K562 (cell line): ENCODE measurements around the gene ARHGAP28. TPM values are rescaled to one million over a fixed set of nuclear protein-coding genes. Genes with fewer than 3 reads are reported as not detected.

ENCODE experiments used
- ATAC-seq: fragments of 200-7000 bp; cut with Tn5 transposase; 3 replicates; pipeline ENCODE4 v1.9.1; 2020; ENCODE audit warnings: moderate library complexity
- BruUV-seq: library from RNA; stranded (reverse); fragments of 400-500 nt; replicated peaks from 2 replicates; lab custom pipeline; 2021; lab: Mats Ljungman, UMichigan
- CTCF ChIA-PET: fragments of 300-600 bp; formaldehyde crosslinking; extraction: SDS; loops from one replicate; lab custom pipeline; 2021; ENCODE audit warnings: low intra/inter-chr PET ratio; lab: Yijun Ruan, JAX
- POLR2A ChIA-PET: fragments of 300-600, 350-650 bp; sonication (Branson Sonifier 250); formaldehyde crosslinking; extraction: SDS; loops from one replicate; lab custom pipeline; 2021; ENCODE audit warnings: antibody characterized with exemption, inconsistent platforms; lab: Yijun Ruan, JAX
- DNase-seq, 4 experiments: peaks; one replicate each; pipeline versions ENCODE4 v3.0.0 to v3.0.0-alpha.2; 2011 to 2018; ENCODE audit warnings: low spot score in 3 of 4, mixed read lengths in 3 of 4; ENCODE audit errors: extremely low read depth in 1 of 4
- FAIRE-seq: peaks from 2 replicates; lab custom pipeline; 2011; peaks lifted over from hg19 to GRCh38; lab: Jason Lieb, UNC
- H2AFZ ChIP-seq: 2 replicates; pipeline ENCODE4 v1.6.0; 2011; ENCODE audit warnings: low read depth, low read length, control low read depth, inconsistent platforms
- H3K27ac ChIP-seq: fragments of 200-600 bp; 3 replicates; pipeline ENCODE4 v1.8.0; 2011; ENCODE audit warnings: low read depth, mild to moderate bottlenecking, control low read depth, inconsistent platforms, low read length, moderate library complexity, mixed read lengths; ENCODE audit errors: extremely low read depth
- H3K27me3 ChIP-seq, 2 experiments: fragments of 300-600 bp in 1 of 2; 2 replicates in 1 of 2; 3 replicates in 1 of 2; pipeline versions ENCODE4 v1.6.0 to v1.8.0; 2011; ENCODE audit warnings: inconsistent platforms in 2 of 2, low read length in 2 of 2, mild to moderate bottlenecking in 1 of 2, mixed read lengths in 1 of 2, moderate library complexity in 1 of 2; ENCODE audit not compliant: control insufficient read depth in 2 of 2, insufficient read depth in 2 of 2
- H3K36me3 ChIP-seq: fragments of 300-600 bp; 3 replicates; pipeline ENCODE4 v1.8.0; 2011; ENCODE audit warnings: mild to moderate bottlenecking, low read length, inconsistent platforms; ENCODE audit not compliant: control insufficient read depth, insufficient read depth
- H3K4me1 ChIP-seq, 2 experiments: fragments of 200-600 bp in 1 of 2; replicated peaks in 1 of 2; 2 replicates in 1 of 2; 3 replicates in 1 of 2; pipeline versions ENCODE4 v1.5.1 to v1.8.0; 2011; ENCODE audit warnings: inconsistent platforms in 2 of 2, low read length in 2 of 2, mild to moderate bottlenecking in 1 of 2, mixed read lengths in 1 of 2, moderate library complexity in 1 of 2; ENCODE audit not compliant: control insufficient read depth in 2 of 2, insufficient read depth in 2 of 2
- H3K4me2 ChIP-seq: 2 replicates; pipeline ENCODE4 v1.6.1; 2011; ENCODE audit warnings: low read length, control low read depth, inconsistent platforms, mixed read lengths; ENCODE audit not compliant: insufficient read depth
- H3K4me3 ChIP-seq: fragments of 200-600 bp; sonication (generic), shearing (Covaris generic); 2 replicates; pipeline ENCODE4 v1.5.1; 2016; ENCODE audit warnings: control low read depth, inconsistent platforms
- H3K79me2 ChIP-seq: fragments of 200-600 bp; 3 replicates; pipeline ENCODE4 v1.8.0; 2011; ENCODE audit warnings: low read length, inconsistent platforms; ENCODE audit not compliant: control insufficient read depth, insufficient read depth
- H3K9ac ChIP-seq, 2 experiments: 2 replicates each; pipeline versions ENCODE4 v1.6.0 to v1.6.1; 2011; ENCODE audit warnings: low read depth in 2 of 2, low read length in 2 of 2, control low read depth in 1 of 2, inconsistent platforms in 1 of 2, mild to moderate bottlenecking in 1 of 2, mixed read lengths in 1 of 2; ENCODE audit not compliant: insufficient read depth in 1 of 2
- H3K9me1 ChIP-seq: one replicate; pipeline ENCODE4 v1.6.0; 2011; ENCODE audit warnings: inconsistent platforms, mild to moderate bottlenecking, low read length, moderate library complexity; ENCODE audit not compliant: control insufficient read depth, insufficient read depth
- H3K9me3 ChIP-seq: replicated peaks from 2 replicates; pipeline ENCODE4 v1.5.1; 2011; ENCODE audit warnings: low read depth, low read length, inconsistent platforms; ENCODE audit not compliant: control insufficient read depth, insufficient read depth
- H4K20me1 ChIP-seq: replicated peaks from 2 replicates; pipeline ENCODE4 v1.6.1; 2011; ENCODE audit warnings: low read length, inconsistent platforms, mixed read lengths; ENCODE audit not compliant: control insufficient read depth, insufficient read depth
- ATF4 ChIP-seq: fragments of 450-650 bp; formaldehyde crosslinking; IDR thresholded peaks from 2 replicates; pipeline ENCODE4 v1.4.0; 2022; ENCODE audit warnings: mild to moderate bottlenecking, moderate library complexity
- CBX2 ChIP-seq: fragments of 200-600 bp; sonication (generic); IDR thresholded peaks from one replicate; pipeline ENCODE4 v1.6.1; 2012; ENCODE audit warnings: mild to moderate bottlenecking, low read length, inconsistent platforms; ENCODE audit not compliant: insufficient read depth, poor library complexity, severe bottlenecking
- HEY1 ChIP-seq: fragments of 250-450 bp; sonication (Bioruptor Pico); IDR thresholded peaks from 2 replicates; pipeline ENCODE4 v1.5.0; 2020; ENCODE audit warnings: mild to moderate bottlenecking, moderate library complexity, borderline replicate concordance
- MAFG ChIP-seq: fragments of 450-650 bp; conservative IDR thresholded peaks from 2 replicates; pipeline ENCODE4 v1.6.1; 2016; ENCODE audit warnings: missing genetic modification characterization, missing compliant biosample characterization
- NFIC ChIP-seq: fragments of 450-650 bp; IDR thresholded peaks from 2 replicates; pipeline ENCODE4 v1.6.1; 2017; ENCODE audit warnings: mild to moderate bottlenecking, inconsistent platforms
- POU5F1 ChIP-seq: fragments of 150-350 bp; IDR thresholded peaks from 2 replicates; pipeline ENCODE4 v1.6.1; 2014; ENCODE audit warnings: borderline replicate concordance, low read length, low read depth, mild to moderate bottlenecking; ENCODE audit not compliant: partially characterized antibody
- RBM25 ChIP-seq: fragments of 200-400 bp; formaldehyde crosslinking; IDR thresholded peaks from 2 replicates; pipeline ENCODE4 v1.6.1; 2018; ENCODE audit warnings: low read length, low read depth, moderate library complexity; ENCODE audit not compliant: severe bottlenecking
- RBM39 ChIP-seq: fragments of 200-400 bp; formaldehyde crosslinking; optimal IDR thresholded peaks from 2 replicates; pipeline ENCODE3; 2018; ENCODE audit warnings: low read depth, low read length
- TOE1 ChIP-seq, 2 experiments: fragments of 450-650 bp in 1 of 2; sonication (generic) in 1 of 2; formaldehyde crosslinking in 1 of 2; IDR thresholded peaks; 2 replicates each; pipeline versions ENCODE4 v1.7.1 to v1.8.0; 2016 to 2022; ENCODE audit warnings: borderline replicate concordance in 2 of 2, mild to moderate bottlenecking in 2 of 2, antibody characterized with exemption in 1 of 2, inconsistent platforms in 1 of 2, low read depth in 1 of 2, missing genetic modification reagents in 1 of 2, moderate library complexity in 1 of 2
- YBX1 ChIP-seq: fragments of 450-650 bp; IDR thresholded peaks from 2 replicates; pipeline ENCODE4 v1.7.1; 2016; ENCODE audit warnings: mild to moderate bottlenecking
- ZNF140 ChIP-seq: fragments of 250-450 bp; sonication (Bioruptor Pico); IDR thresholded peaks from 2 replicates; pipeline ENCODE4 v1.8.0; 2021; ENCODE audit warnings: moderate library complexity, mild to moderate bottlenecking, inconsistent platforms
- ZNF217 ChIP-seq: sonication (generic); formaldehyde crosslinking; IDR thresholded peaks from 2 replicates; pipeline ENCODE4 v1.8.0; 2022; ENCODE audit warnings: mild to moderate bottlenecking, missing genetic modification reagents
- WGBS: fragments of 100-300 bp; shearing (Covaris generic); methylation state at CpG from one replicate; pipeline ENCODE4 v1.1.6; 2016; ENCODE audit warnings: low coverage, mixed read lengths; ENCODE audit not compliant: insufficient coverage; ENCODE audit errors: missing lambda C conversion rate; 5-methylcytosine and 5-hydroxymethylcytosine counted together
- in situ Hi-C: fragments of 300-500 bp; cut with MboI; formaldehyde crosslinking; loops from 4 replicates; pipeline ENCODE4 v1.15.0; 2018; ENCODE audit warnings: inconsistent platforms, mixed read lengths
- intact Hi-C: fragments of 100-400 bp; cut with micrococcal nuclease; formaldehyde crosslinking; loops from 2 replicates; pipeline ENCODE4 v1.14.2; 2022
- polyA plus RNA-seq, 8 experiments: library from polyadenylated mRNA; depleted of rRNA in 4 of 8; stranded (reverse) in 5 of 8; unstranded in 3 of 8; fragments of >200 nt; fragmentation: Nextera tagmentation in 2 of 8; fragmentation: Illumina TruSeq in 1 of 8; extraction: Ambion mirVana in 2 of 8; extraction: Trizol in 1 of 8; gene quantifications; 2 replicates each; pipeline versions ENCODE4 v1.2.1 to v1.2.3, GENCODE V29; 2011 to 2014; ENCODE audit warnings: inconsistent platforms in 1 of 8, missing spikeins in 1 of 8
- total RNA-seq, 7 experiments: library from RNA; depleted of rRNA in 6 of 7; stranded (reverse); fragments of >200 nt in 6 of 7; fragmentation: Illumina TruSeq in 2 of 7; extraction: Trizol in 2 of 7; gene quantifications; 2 replicates each; pipeline versions ENCODE4 v1.2.1 to v1.2.3, GENCODE V29; 2011 to 2021; ENCODE audit warnings: low replicate concordance in 1 of 7
- TF ChIP-seq, protein P1 (sequence below): fragments of 200-800 bp; sonication (Bioruptor generic); IDR thresholded peaks from 2 replicates; pipeline ENCODE4 v1.6.1; 2017; ENCODE audit warnings: missing genetic modification characterization, missing compliant biosample characterization

ARHGAP28 gene
- total and polyA plus RNA-seq, 9 of the 15 experiments (the other 6 are each of a cell fraction or from before 2014, with no cell fraction given), result 0.93 to 5.9 (median 5.0) TPM

- POLR2A ChIA-PET, result interaction anchor here (0.7 kb wide), 1 partner anchor 213 kb away, joined by 3 read pairs; no protein-coding TSS in a partner anchor
- no peak for FAIRE-seq
Observed at GRCh38 chr18:6871566-6871965, 142.1 kb downstream of the ARHGAP28 start.

More at GRCh38 chr18:6871566-6871965, 142.1 kb downstream of the ARHGAP28 start:
- no peaks in the 10 kb centered on the region for H3K36me3 ChIP-seq
- H3K4me1 ChIP-seq, result no peaks in the 10 kb centered on the region
- H3K4me2 ChIP-seq, result no peak overlapping the region
- H4K20me1 ChIP-seq, result no peaks in the 10 kb centered on the region
- WGBS, result 13% methylated on average over 6 of the region's 6 CpGs
- ATAC-seq, result no peak
- no peak overlapping the region for H3K4me3 ChIP-seq
- no peak for DNase-seq
- H2AFZ ChIP-seq, result no peak overlapping the region
- H3K79me2 ChIP-seq, result no peaks in the 10 kb centered on the region
- H3K9me3 ChIP-seq, result no peaks in the 10 kb centered on the region
- in situ Hi-C loops, result no loop called here
- H3K27me3 ChIP-seq, result peaks cover 0 to 4% of the 10 kb centered on the region in 2 experiments; a peak in 1 of 5 replicates
- CTCF ChIA-PET, result no interaction called here
- H3K27ac ChIP-seq, result no peak overlapping the region
- intact Hi-C loops, result loop anchor here (5.0 kb wide), 1 partner anchor 329 kb away; no protein-coding TSS in a partner anchor
- no TSS peak for BruUV-seq
- TF ChIP-seq ZNF140 (CRISPR knock-in tag) (no peak), MAFG (0 out of 2 replicates have a peak, but pooled peaks have one; percentile 19), RBM25 (peak; percentile 58), TOE1 (IDR thresholded peaks at IDR 0.05; ENCODE audit: borderline replicate concordance) (no peak), TOE1 (CRISPR knock-in tag; IDR thresholded peaks at IDR 0.05; ENCODE audit: borderline replicate concordance, low read depth) (no peak), ATF4 (no peak), CBX2 (no peak), YBX1 (no peak), ZNF217 (CRISPR knock-in tag) (no peak), RBM39 (no peak), POU5F1 (no peak), HEY1 (no peak), NFIC (peak; percentile 9; the same call in 1 of the 2 replicates)
- TF ChIP-seq, protein P1, sequence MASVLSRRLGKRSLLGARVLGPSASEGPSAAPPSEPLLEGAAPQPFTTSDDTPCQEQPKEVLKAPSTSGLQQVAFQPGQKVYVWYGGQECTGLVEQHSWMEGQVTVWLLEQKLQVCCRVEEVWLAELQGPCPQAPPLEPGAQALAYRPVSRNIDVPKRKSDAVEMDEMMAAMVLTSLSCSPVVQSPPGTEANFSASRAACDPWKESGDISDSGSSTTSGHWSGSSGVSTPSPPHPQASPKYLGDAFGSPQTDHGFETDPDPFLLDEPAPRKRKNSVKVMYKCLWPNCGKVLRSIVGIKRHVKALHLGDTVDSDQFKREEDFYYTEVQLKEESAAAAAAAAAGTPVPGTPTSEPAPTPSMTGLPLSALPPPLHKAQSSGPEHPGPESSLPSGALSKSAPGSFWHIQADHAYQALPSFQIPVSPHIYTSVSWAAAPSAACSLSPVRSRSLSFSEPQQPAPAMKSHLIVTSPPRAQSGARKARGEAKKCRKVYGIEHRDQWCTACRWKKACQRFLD (CRISPR knock-in tag), result no peak
- no peaks in the 10 kb centered on the region for H3K9me1 ChIP-seq
- H3K9ac ChIP-seq, result no peak overlapping the region
